HEK293 (cell line): Measurements from ENCODE around the gene SYNPO2.

ENCODE experiments used
- ZNF311 ChIP-seq: fragments of 450-650 bp; formaldehyde crosslinking; IDR thresholded peaks from 2 replicates; pipeline ENCODE4 v1.5.1; 2017; ENCODE audit warnings: missing biosample characterization, missing genetic modification characterization, borderline replicate concordance
- ZNF792 ChIP-seq: fragments of 450-650 bp; formaldehyde crosslinking; IDR thresholded peaks from 2 replicates; pipeline ENCODE4 v1.5.1; 2016; ENCODE audit warnings: missing biosample characterization, missing genetic modification characterization
- TF ChIP-seq, protein P1 (sequence below): fragments of 450-650 bp; formaldehyde crosslinking; IDR thresholded peaks from 2 replicates; pipeline ENCODE4 v1.5.1; 2016; ENCODE audit warnings: missing biosample characterization, missing genetic modification characterization, low read depth
- TF ChIP-seq, protein P2 (sequence below): fragments of 450-650 bp; formaldehyde crosslinking; IDR thresholded peaks from 2 replicates; pipeline ENCODE4 v1.5.1; 2016; ENCODE audit warnings: missing biosample characterization, missing genetic modification characterization

DNA sequence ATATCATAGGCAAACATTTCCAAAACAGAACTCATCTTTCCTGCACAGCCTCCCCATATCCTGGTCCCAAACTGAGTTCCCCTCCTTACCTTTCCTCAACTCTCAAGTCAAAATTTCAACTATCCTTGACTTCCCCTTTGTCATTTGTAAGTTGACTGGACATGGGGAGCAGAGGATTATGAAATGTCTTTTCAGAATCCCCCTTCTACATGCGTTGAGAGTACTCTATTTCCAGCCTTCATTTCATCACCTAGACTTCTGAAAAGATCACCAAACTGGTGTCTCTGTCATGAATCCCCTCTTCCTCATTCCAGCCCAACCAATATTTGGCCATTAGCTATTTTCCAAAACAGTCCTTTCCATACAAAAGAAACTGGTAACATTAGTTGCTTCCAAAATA is 95.2 kb downstream of the SYNPO2 start:
- no peak for TF ChIP-seq ZNF311 (tag by site-specific recombination)
- TF ChIP-seq ZNF792 (tag by site-specific recombination) = no peak
- TF ChIP-seq, protein P1, sequence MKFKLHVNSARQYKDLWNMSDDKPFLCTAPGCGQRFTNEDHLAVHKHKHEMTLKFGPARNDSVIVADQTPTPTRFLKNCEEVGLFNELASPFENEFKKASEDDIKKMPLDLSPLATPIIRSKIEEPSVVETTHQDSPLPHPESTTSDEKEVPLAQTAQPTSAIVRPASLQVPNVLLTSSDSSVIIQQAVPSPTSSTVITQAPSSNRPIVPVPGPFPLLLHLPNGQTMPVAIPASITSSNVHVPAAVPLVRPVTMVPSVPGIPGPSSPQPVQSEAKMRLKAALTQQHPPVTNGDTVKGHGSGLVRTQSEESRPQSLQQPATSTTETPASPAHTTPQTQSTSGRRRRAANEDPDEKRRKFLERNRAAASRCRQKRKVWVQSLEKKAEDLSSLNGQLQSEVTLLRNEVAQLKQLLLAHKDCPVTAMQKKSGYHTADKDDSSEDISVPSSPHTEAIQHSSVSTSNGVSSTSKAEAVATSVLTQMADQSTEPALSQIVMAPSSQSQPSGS (tag by site-specific recombination) = no peak
- TF ChIP-seq, protein P2, sequence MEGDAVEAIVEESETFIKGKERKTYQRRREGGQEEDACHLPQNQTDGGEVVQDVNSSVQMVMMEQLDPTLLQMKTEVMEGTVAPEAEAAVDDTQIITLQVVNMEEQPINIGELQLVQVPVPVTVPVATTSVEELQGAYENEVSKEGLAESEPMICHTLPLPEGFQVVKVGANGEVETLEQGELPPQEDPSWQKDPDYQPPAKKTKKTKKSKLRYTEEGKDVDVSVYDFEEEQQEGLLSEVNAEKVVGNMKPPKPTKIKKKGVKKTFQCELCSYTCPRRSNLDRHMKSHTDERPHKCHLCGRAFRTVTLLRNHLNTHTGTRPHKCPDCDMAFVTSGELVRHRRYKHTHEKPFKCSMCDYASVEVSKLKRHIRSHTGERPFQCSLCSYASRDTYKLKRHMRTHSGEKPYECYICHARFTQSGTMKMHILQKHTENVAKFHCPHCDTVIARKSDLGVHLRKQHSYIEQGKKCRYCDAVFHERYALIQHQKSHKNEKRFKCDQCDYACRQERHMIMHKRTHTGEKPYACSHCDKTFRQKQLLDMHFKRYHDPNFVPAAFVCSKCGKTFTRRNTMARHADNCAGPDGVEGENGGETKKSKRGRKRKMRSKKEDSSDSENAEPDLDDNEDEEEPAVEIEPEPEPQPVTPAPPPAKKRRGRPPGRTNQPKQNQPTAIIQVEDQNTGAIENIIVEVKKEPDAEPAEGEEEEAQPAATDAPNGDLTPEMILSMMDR (tag by site-specific recombination) = no peak
